SU-DHL-6 (cell line): ENCODE measurements around the gene APPL2.

Source experiments
- CTCF ChIP-seq: fragments of 200-600 bp; sonication (generic); IDR thresholded peaks from one replicate; pipeline ENCODE4 v1.5.1; 2017; ENCODE audit warnings: antibody characterized with exemption, mild to moderate bottlenecking, low read length, moderate library complexity; ENCODE audit not compliant: insufficient read depth, poor library complexity, severe bottlenecking
- EZH2phosphoT487 ChIP-seq: fragments of 200-600 bp; sonication (generic), shearing (Covaris generic); conservative IDR thresholded peaks from 2 replicates; pipeline ENCODE4 v1.6.1; 2018; ENCODE audit warnings: mild to moderate bottlenecking, antibody characterized with exemption, low read length, moderate library complexity, mixed read lengths

GRCh38 chr12:105226219-105226618, 9.8 kb downstream of the APPL2 start:
- TF ChIP-seq EZH2phosphoT487: no peak
- TF ChIP-seq CTCF: no peak
